DMS53 (cell line): ENCODE measurements around the gene KRTAP1-1.
A peak's percentile ranks its signal among the peaks of the same experiment; 100 is the strongest.
"Not testable (repeated sequence)": the region's sequence is repeated elsewhere in the genome, so short reads cannot be mapped to it uniquely, and the experiment has no call there.

Experiments used
- DNase-seq: peaks from one replicate; lab custom pipeline; 2025; lab: John Stamatoyannopoulos, UW

Gene KRTAP1-1

GRCh38 chr17:41055130-41055529 is 13.9 kb upstream of the KRTAP1-1 start, which contains the start of gene KRTAP2-2:
Gene KRTAP2-2 (minus strand): TSS chr17:41055230. CDS start chr17:41055211, 19 bp downstream.
- not testable (repeated sequence) for DNase-seq

DNA sequence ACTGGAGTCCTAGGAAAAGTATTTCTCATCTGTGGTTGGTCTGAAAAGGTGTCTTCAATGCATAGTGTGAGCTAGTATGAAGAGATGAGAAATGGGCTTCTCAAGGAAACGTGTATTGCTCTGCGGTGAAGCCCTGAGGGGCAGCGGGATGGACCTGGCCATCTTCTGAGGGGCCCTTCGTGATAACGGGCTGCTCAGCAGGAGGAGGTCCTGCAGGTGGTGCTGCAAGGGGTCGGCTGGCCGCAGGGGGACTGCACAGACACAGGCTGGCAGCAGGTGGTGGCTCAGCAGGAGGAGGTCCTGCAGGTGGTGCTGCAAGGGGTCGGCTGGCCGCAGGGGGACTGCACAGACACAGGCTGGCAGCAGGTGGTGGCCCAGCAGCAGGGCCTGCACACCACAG is 13.3 kb upstream of the KRTAP1-1 start:
- not testable (repeated sequence) for DNase-seq

DNA sequence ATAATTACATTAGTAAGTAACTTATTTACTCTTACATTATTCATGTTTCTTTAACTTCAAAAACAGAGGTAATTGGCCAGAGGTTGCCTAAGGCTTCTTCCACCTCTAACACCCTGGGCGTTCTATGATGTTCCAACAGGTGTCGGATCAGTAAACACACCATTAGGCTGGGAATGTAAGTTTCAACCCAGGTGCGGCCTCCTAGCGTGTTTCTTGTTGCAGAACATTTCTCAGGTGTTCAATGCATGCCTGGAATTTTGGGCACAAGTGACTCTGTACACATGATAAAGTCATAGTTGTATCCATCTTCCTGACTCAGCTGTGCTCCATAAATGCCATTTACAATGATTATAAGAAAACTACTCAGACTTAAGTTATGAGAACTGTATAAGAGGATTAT is 12.8 kb upstream of the KRTAP1-1 start:
- DNase-seq, result no peak

- no peak for DNase-seq
These were observed 11.3 kb upstream of the KRTAP1-1 start for GRCh38 chr17:41052566-41052965.

GRCh38 chr17:41049110-41049509 is 7.9 kb upstream of the KRTAP1-1 start:
- peak; percentile 8 for DNase-seq

DNA sequence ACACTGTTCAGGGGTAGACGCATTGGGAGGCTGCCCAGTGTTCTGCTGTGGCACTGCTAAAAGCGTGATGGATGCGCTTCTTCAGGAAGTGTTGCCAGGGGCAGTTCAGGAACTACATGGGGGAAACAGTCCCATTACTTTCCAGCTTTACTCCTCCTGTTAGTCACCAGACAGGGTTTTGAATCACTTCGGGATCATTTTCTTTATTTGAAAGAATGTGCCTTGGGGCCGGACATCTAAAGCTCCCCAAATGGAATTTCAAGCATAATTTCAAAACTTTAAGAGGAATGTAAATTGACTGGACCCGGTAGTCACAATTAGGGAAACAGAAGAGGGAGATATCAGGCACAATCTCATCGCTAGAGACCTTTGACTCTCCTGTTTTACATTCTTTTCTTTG is 7.2 kb upstream of the KRTAP1-1 start:
- DNase-seq, result no peak

DNA sequence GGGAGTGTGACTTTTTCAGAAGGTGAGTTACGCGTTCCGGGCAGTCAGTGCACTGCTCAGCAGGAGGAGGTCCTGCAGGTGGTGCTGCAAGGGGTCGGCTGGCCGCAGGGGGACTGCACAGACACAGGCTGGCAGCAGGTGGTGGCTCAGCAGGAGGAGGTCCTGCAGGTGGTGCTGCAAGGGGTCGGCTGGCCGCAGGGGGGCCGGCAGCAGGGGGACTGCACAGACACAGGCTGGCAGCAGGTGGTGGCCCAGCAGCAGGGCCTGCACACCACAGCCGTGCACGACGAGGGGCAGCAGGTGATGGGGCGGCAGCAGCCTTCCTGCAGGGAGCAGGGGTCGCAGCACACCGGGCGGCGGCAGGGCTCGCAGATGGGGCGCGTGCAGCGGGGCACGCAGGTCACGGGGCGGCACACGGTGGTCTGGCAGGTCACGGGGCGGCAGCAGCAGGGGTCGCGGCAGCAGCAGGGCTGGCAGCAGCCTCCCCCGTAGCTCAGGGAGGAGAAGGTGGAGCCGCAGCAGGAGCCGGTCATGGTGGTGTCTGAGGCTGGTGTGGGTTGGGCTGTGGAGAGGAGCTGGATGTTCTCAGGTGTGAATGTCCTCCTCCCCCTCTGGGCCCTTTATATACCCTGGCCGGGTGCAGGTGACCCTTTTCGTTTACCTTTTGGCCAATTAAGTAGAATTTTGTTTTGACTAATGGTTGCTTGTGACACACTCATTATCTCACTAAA is 5.7 kb upstream of the KRTAP1-1 start, which contains the start of gene KRTAP2-1:
Gene KRTAP2-1 (minus strand): TSS at position 582 of the 731 bp plus-strand sequence. CDS start 49 bp downstream, at position 533.
- DNase-seq, result not testable (repeated sequence)

- DNase-seq, result no peak
These were observed 1.7 kb upstream of the KRTAP1-1 start for GRCh38 chr17:41042953-41043352.

DNA sequence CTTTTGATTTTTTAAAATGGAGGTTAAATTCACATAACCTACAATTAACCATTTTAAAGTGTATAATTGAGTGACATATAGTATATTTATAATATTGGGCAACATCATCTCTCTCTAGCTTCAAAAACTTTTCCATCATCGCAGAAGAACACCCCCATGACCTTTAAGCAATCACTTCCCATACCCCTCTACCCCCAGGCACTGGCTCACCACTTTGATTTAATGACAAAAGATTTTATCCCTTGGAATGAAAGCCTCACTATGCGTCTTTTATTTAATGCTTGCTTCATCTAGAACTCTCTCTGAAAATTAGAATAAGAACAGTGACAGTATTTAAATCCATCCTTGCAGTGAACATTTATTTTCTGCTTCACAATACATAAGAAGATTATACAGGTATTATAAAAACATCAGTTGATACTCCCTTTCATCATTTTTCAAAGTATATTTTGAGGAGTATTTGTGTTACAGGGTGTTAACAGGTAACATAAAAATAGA is 3.3 kb downstream of the KRTAP1-1 start:
- DNase-seq, result no peak

DNA sequence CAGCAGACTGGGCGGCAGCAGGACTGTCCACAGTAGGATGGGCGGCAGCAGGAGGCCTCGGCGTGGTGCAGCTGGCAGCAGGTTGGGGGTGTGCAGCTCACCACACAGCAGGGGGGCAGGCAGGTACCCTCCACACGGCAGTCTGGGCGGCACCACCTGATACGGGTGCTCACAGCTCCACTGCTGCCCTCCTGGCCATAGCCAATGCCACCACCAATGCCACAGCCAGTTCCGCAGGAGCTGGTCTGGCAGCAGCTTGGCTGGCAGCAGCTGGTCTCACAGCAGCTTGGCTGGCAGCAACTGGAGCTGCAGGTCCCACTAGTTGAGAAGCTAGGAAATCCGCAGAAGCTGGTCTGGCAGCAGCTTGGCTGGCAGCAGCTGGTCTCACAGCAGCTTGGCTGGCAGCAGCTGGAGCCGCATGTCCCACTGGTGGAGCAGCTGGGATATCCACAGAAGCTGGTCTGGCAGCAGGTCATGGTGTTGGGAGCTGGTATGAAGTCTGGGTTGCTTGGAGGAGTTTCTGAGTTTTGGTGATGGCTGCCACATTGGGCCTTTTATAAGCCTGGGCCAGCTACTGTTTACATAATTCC is 6.8 kb downstream of the KRTAP1-1 start, which contains the start of gene KRTAP1-3:
Gene KRTAP1-3 (minus strand): TSS at position 529 of the 590 bp plus-strand sequence. CDS start 53 bp downstream, at position 476.
- peak; percentile 28 for DNase-seq

- no peak for DNase-seq
These were observed 11.5 kb downstream of the KRTAP1-1 start, which contains the start of gene KRTAP1-4 for GRCh38 chr17:41029633-41030245. Gene KRTAP1-4 (minus strand): TSS chr17:41030195. CDS start chr17:41030078, 117 bp downstream.

GRCh38 chr17:41026715-41027471 is 14.4 kb downstream of the KRTAP1-1 start, which contains the start of gene KRTAP1-5:
Gene KRTAP1-5 (minus strand): TSS chr17:41027208. CDS start chr17:41027155, 53 bp downstream.
- DNase-seq, result peak; percentile 52

DNA sequence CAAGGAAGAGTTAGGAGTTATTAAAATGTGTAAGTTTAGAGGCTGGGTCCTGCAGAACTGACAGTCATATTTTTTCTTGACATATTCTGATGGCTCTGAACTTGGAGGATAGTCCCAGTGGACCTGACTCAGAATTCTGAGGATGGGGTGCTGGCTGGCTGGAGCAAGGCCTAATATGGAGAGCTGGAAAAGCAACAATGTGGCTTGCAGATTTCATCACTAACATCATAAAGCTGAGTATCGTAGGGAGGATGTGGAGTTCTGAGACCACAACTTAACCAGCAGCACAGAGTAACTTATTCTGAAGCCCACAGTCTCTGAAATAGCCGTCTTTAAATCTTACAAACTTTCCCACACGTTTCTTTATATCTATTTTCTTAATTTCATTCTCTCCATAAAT is 16.6 kb downstream of the KRTAP1-1 start:
- no peak for DNase-seq

DNA sequence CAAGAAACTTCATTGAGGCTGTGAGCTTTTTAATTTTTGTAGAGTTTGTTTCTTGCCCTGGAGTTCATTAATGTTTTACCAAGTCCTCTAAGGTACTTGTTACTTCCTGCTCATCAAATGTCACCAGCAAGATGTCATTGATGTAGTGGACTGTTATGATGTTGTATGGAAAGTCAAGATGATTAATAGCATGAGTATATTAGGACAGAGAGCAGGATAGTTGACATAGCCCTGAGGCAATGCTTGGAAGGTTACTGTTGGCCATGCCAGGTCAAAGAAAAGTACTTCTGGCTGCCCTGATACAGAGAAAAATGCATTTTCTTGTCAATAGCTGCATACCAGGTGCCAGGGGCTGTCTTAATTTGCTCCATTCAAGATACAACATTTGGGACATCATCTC is 20.9 kb downstream of the KRTAP1-1 start:
- DNase-seq, result peak; percentile 70

DNA sequence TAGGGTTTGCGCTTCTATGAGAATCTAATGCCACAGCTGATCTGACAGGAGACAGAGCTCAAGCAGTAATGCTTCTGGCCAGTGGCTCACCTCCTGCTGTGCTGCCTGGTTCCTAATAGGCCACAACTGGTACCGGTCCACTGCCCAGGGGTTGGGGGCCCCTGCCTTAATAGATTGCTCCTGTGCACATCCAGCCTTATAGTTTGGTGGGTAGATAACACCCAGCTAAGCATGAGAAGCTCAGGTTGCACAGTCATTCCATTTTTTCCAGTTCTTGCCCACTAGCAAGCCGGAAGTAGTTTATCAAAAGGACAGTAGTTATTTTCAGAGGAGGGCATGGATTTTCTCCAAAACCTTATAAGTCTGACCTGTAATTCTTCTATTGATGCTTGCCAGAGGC is 21.8 kb downstream of the KRTAP1-1 start:
- no peak for DNase-seq

DNA sequence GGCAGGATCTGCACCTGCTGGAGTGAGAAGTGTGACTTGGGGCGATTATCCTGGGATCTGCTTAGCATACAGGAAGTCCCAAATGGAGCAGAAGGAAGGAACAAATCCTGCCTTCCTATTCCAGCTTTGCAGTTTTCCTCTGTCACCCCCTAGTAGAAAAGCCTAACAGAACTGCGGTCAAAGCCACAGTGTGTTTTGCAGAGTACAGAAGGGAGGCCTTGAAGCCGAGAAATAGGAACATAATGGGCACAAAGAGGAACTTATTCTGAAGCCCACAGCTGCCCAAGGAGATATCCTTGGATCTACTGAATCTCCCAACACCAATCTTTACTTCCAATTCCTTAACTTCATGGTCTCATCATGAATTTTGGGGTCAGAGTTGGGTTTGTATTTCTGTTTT is 22.7 kb downstream of the KRTAP1-1 start:
- DNase-seq, result peak; percentile 6

DNA sequence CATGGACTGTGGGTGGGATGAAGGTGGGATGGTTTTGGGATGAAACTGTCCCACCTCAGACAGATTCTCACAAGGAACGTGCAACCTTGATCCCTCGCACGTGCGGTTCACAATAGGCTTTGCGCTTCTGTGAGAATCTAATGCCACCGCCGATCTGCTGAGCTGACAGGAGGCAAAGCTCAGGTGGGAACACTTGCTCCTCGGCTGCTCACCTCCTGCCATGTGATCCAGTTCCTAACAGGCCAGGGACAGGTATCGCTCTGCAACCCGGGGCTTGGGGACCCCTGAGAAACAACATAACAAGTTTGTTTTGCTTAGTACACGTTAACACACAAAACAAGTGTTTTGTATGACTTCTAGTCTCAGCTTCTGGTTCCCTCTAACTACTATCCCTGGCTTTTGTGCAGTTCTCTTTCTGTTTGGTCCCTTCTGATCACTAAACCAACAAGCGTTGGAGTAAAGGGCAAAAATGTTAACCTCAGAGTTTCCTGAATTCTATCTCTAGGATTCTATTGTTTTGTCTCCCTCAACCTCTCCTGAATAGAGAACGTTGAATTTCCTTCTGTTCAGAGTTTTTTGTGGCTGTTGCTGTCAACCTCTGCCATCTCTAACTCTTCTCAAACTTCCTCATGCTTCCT is 24.6 kb downstream of the KRTAP1-1 start:
- no peak for DNase-seq

- DNase-seq, result no peak
These were observed 25.8 kb downstream of the KRTAP1-1 start for GRCh38 chr17:41015454-41015853.

DNA sequence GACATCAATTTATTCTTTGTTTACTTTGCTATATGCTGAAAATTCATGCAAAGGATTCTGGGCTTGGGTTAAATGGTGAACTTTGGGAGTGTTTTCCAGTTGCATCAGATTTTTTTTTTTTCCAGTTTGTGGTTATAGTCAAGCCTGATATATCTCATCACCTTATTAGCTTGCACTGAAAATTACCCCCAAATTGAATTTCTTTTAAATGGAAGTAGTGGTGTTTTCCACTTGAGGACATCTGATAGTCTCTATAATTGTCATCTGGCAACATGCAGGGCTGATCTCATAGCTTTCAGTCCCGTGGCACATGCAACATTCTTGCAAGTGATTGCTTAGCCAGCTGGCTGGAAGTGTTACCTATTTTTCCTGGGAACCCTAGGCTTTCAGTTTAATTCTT is 27.6 kb downstream of the KRTAP1-1 start:
- peak; percentile 39 for DNase-seq

- DNase-seq, result no peak
These were observed 28.1 kb downstream of the KRTAP1-1 start for GRCh38 chr17:41013181-41013580.
